PFSK-1 (cell line): ENCODE data around the gene MCAT.

Experiments used
- FOXP2 ChIP-seq: optimal IDR thresholded peaks from 2 replicates; pipeline ENCODE3; 2011; ENCODE audit warnings: borderline replicate concordance, control low read depth, inconsistent platforms; ENCODE audit not compliant: insufficient read depth; ENCODE audit errors: extremely low read length, extremely low read depth
- POLR2AphosphoS5 ChIP-seq: IDR thresholded peaks from 2 replicates; pipeline ENCODE4 v1.6.1; 2012; ENCODE audit warnings: low read depth, mild to moderate bottlenecking, control low read depth, low read length, moderate library complexity
- REST ChIP-seq, 2 experiments: IDR thresholded peaks; 2 replicates each; pipeline versions ENCODE4 v1.6.1 to v1.8.0; 2011 to 2012; ENCODE audit warnings: low read depth in 2 of 2, low read length in 2 of 2, control low read depth in 1 of 2, inconsistent platforms in 1 of 2, mild to moderate bottlenecking in 1 of 2, moderate library complexity in 1 of 2; ENCODE audit not compliant: insufficient read depth in 1 of 2
- SIN3A ChIP-seq: IDR thresholded peaks from 2 replicates; pipeline ENCODE4 v1.6.1; 2012; ENCODE audit warnings: mild to moderate bottlenecking, low read length, moderate library complexity, borderline replicate concordance; ENCODE audit not compliant: insufficient read depth
- TAF1 ChIP-seq: IDR thresholded peaks from 2 replicates; pipeline ENCODE4 v1.6.1; 2012; ENCODE audit warnings: low read length, control low read depth, borderline replicate concordance; ENCODE audit not compliant: insufficient read depth

DNA sequence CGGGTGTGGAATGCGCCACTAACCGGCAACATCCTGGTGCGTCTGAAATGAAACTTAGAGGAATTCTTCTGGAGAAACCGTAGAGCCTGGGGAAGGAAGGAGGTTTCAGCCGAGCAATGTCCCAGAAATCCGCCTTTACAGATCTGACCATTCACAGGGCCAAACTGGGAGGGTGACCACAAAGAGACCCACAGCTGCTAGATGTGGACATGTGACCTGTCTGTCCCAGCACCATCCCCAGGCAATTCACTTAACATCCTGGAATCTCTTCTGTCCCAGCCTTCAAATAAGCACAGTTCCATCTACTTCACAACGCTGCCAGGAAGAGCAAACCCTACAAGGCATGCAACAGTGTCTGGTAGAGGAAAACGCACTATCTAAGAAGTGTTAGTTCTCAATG, 9.8 kb downstream of the MCAT start:
- no peak for TF ChIP-seq REST (IDR thresholded peaks at IDR 0.05; ENCODE audit: insufficient read depth in 1 of 2, low read depth in 2 of 2, low read length in 2 of 2)
- no peak for TF ChIP-seq POLR2AphosphoS5
- TF ChIP-seq TAF1: no peak
- TF ChIP-seq SIN3A: no peak
- no peak for TF ChIP-seq FOXP2
